Activated CD8-positive, alpha-beta memory T cell treated with anti-CD3 and anti-CD28 coated beads, Interleukin-2, amount 50 U/mL, for 48 hours (primary cell): ENCODE results near the gene EXOC2.
A peak's percentile ranks its signal among the peaks of the same experiment; 100 is the strongest.

Experiments
- DNase-seq: peaks from one replicate; pipeline ENCODE4 v3.0.0-alpha.2; 2020

EXOC2 gene

DNA sequence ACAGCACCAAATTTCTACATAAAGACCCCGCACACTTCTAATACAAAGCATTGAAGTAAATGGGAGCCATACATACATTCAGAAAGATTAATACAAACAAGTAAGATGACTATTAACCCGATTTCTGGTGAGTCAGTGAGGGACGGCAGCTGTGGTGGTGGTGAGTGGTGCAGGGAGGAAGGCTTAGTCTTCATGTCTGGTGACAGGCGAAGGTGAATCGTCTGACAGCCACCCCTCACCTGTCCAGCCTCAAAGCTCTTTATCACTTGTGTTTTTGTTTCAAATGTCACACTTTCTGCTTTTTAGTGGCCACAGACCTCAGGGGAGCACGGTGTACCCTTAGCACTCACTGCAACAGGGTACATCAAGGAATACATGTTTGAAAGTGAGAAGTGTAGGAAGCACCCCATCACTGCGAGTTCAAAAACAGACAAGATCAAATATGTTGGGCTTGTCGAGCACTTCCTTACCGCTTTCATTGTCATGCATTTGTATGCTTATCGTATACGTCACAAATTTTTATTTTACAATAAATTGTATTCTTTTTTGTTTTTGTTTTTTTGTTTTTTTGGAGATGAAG, 237.8 kb downstream of the EXOC2 start:
- DNase-seq, result peak; percentile 69

DNA sequence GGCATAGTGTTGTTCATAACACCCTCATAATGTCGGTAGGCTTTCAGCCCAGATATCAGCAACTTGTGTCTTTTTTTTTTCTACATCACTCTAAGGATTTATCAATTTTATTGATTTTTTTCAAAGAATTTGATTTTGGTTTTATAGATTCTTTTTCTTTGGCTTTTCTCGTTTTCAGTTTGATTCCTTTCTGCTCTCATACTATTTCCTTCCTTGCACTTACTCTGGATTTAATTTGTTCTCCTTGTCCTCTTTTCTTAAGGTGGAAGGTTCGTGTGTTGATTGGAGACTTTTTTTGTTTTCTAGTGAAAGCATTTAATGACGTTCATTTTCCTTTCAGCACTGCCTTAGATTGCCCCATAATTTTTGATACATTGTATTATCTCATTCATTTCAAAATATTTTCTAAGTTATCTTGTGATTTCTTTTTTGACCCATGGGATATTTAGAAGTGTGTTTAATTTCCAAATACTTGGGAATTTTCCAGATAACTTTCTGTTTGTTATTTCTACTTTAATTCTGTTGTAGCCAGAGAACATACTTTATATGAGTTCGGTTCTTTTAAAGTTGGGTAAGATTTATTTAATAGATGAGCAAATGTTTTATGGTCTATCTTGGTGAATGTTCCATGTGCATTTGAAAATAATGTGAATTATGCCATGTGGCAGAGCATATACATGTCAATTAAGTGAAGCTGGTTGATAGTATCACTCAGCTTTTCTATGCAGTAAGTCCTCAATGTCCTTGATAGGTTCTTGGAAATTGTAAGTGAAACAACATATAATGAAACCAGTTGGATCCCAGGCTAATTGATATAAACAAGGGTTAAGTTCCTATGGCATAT, 238.6 kb downstream of the EXOC2 start:
- DNase-seq, result no peak

DNA sequence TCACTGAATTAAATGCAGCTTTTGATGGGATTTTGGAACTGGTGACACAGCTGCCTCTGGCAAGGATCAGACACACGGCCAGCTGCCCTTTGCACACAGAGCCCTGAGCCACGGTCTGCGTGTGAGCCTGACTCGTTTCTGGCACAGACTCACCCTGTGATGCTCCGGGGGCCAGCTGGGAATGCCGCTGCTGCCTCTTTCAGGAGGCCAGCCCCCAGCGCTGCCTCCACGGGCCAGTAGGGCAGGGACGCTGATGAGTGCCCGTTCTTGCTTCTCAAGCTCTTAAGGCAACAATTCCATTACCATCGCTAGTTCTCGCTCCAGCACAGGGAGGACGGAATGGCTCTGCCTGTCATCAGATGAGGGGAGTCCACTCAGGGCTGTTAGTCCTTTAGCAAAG, 239.8 kb downstream of the EXOC2 start:
- DNase-seq, result no peak

DNA sequence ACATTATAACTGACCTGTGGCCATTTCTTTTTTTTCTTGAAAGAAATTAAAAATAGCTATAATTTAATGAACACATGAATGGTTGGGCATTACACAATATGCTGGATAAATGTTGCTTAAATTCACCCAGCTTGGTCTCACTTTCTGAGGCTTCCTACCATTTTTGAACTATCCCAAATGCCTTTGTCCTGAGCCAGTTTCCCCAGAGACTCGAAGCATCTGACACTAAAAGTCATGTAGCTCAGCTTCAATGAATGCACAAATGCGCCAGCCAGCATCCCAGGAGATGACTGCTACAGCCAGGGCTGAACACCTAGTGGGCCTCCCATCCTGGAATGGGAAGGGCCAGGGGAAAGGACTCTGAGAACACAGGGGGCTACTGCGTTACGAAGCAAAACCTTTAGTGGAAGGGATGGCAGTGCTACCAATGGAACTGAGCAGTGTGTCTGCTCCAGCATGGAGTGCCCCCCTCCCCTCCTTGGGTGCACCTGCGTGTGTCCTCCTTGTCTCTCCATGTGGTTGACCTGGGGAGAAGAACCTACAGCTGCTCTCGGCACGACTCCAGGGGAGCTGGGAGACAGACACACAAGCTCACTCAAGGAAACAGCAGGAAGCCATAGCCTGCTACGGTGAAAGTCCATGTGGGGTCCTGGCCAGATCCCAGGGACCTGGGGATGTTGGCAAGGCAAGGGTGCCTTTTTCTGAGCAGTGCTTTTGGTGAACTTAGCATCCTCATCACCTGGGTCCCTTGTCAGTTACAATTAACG, 240.5 kb downstream of the EXOC2 start:
- DNase-seq, result peak; percentile 43

DNA sequence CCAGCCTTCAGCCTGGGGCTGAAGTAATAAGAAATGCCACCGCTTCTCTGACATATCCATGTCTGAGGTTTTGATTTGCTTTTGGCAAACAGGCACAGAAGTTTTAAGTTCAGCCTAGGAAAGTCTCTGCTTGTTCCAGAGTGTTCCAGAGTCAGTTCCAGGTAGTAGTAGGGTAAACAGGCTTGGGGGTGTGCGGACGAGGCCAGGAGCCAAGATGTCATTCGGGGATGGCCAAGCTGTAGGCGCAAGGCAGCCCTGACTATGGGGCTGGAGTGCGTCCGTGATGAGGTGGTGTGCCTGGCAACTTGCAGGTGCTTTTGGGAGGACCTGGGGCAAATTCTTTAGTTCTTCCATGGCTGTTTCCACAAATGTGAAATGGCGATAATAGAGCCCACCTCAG, 241.1 kb downstream of the EXOC2 start:
- peak; percentile 42 for DNase-seq

DNA sequence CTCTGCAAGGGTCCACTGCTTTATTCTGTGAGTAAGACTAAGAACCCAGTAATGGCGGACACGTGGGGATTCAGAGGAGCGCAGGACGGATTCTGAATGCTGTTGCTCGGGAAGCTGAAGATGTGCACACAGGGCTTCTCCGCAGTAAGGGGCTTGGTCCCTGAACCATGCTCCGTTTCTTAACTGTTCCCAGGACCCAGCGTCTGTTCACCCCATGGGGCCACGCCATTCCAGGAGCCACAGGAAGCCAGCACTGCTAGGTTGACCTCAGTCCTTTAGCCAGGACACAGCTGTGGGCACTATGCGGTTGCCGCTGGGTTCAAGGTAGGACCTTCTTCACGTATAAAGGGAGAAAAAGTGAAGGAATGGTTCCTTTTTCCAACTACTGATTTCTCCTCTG, 241.6 kb downstream of the EXOC2 start:
- DNase-seq, result peak; percentile 46

DNA sequence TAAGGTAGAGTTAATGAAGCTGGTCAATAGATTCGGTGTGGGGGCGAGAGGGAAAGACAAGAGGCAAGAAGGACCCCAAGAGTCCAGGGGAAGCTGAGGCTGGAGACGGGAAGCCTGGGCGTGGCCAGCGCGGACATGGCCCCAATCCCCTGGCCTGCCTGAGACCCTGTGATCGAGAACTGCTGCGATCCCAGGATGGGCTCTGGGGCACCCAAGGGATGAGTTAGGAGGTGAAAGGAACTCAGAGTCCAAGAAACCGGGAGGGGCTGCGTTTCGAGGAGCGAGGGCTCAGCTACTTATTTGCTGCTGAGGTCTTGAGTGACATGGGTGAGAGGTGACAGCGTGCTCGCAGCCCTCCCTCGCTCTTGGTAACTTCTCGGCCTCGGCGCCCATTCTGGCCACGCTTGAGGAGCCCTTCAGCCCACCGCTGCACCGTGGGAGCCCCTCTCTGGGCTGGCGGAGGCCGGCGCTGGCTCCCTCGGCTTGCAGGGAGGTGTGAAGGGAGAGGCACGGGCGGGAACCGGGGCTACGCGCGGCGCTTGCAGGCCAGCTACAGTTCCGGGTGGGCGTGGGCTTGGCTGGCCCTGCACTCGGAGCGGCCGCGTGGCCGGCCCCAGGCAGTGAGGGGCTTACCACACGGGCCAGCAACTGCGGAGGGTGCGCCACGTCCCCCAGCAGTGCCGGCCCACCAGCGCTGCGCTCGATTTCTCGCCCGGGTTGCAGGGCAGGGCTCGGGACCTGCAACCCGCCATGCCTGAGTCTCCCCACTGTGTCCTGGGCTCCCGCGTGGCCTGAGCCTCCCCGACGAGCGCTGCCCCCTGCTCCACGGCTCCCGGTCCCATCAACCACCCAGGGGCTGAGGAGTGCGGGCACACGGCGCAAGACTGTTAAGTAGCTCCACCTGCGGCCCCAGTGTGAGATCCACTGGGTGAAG, 243.2 kb downstream of the EXOC2 start:
- DNase-seq, result peak; percentile 52

DNA sequence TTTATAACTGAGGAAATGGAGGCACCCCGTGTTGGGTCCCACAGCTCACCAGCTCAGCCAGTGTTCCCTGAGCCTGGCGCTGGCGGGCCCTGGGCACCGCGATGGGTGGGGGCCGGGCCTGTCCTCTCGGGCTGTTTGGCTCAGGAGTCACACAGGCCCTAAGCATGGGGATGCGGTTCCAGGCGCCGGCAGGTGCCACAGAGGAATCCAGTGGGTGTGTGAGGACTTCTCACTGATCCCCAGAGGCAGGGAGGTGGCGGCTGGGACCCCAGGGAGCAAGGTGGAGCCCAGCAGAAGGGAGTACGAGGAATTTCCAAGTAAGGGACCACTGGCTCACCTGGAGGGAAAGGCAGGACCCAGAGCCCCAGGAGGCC, 243.9 kb downstream of the EXOC2 start:
- DNase-seq, result no peak

DNA sequence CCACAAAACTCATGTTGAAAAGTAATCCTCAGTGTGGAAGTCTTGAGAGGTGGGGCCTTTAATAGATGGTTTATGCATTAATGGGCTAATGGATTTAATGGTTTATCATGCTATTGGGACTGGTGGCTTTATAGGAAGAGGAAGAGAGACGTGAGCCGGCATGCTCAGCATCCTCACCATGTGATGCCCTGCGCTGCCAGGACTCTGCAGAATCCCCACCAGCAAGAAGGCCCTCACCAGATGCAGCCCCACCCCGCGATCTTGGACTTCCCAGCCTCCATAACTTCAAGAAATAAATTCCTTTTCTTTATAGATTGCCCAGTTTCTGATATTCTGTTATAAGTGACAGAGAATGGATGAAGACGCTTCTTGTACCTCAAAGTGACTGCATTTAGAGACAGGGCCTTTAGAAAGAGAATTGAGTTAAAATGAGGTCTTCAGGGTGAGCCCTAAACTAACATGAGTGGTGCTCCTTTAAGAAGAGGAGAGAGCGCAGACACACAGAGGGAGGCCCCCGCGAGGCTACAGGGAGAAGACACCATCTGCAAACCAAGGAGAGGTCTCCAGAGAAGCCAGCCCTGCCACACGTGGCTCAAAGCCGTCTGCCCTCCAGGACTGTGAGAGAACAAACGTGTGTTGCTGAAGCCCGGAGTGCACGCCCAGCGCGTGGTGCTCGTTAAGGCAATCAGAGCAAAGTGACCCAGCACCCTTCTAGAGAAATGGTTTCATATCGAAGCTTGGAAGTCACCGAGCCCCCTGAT, 244.5 kb downstream of the EXOC2 start:
- DNase-seq, result peak; percentile 54

DNA sequence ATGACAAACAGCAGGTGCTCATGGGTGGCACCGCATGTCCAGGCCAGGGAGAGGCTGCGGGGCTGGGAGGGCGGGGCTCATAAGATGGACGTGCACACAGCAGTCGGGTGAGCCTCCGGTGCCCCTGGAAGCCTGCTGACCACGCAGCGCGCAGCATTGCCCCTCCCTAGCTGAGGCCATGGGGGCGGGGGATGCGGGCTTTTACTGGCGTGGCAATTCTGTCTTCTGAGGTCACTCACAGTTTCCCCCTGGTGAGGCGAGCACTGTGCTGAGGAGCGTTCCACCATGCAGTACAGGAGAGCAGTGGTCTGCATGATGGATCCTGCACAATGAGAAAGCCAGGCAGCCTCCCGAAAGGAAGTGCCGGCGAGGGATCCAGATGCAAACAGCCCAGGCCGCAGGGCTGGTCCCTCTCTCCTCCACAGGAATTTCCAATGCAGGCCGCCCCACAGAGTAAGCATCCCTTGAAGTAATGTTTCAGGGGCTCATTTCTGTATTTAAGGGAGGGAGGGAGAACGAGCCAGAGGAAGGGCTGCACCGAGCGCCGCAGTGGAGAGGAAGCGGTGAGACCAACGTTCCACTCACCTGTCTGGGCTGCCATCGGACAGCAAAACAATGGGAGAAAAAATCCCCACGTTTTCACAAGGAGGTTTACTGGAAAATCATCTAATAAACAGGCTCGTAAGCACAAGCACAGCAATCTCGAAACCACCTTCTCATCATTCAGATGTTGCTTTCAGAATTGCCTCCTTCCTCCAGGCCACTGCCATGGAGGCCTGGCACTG, 245.4 kb downstream of the EXOC2 start:
- peak; percentile 78 for DNase-seq

DNA sequence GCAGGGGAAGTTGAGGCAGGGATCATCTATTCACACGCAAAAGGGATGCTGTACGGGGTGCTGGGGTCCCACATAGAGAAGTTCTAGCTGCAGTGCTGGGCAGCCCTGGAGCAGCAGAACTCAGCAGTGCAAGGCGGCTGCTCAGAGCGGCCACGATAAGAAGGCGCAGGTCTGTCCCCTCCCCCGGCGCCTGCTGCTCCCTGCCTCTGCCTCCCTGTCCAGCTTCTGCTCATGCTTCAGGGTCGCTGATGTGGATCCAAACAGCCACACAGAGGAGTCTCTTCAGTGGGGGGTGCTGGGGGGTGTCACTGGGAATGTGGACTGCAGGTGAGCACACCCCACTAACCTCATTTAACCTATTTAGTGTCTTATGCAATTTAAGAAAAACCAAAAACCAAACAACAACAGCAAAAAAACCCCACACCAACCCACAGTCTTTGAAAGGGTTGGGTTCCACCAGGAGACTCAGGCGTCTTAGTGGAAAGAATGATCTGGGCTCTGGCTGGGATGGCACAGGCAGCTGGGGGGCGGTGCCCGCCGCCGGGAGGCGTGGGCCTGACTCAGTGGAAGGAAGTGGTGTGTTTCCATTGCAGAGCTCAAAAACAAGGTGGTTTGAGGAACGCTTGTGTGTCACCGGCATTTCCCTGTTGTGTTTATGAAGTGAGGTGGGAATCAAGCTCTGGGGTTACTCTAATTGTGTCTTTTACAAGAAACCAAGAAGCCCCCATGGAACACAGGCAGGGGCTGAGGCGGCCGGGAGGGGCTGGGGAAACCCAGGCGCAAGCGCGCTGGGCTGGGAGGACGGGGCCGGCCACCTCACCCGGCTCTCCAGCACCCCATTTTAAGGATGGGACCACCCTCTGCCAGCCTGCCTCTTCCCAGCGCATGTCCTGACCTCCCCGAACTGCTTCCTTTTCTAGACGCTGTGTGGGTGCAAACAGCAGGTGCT, 246.2 kb downstream of the EXOC2 start:
- DNase-seq, result peak; percentile 91

DNA sequence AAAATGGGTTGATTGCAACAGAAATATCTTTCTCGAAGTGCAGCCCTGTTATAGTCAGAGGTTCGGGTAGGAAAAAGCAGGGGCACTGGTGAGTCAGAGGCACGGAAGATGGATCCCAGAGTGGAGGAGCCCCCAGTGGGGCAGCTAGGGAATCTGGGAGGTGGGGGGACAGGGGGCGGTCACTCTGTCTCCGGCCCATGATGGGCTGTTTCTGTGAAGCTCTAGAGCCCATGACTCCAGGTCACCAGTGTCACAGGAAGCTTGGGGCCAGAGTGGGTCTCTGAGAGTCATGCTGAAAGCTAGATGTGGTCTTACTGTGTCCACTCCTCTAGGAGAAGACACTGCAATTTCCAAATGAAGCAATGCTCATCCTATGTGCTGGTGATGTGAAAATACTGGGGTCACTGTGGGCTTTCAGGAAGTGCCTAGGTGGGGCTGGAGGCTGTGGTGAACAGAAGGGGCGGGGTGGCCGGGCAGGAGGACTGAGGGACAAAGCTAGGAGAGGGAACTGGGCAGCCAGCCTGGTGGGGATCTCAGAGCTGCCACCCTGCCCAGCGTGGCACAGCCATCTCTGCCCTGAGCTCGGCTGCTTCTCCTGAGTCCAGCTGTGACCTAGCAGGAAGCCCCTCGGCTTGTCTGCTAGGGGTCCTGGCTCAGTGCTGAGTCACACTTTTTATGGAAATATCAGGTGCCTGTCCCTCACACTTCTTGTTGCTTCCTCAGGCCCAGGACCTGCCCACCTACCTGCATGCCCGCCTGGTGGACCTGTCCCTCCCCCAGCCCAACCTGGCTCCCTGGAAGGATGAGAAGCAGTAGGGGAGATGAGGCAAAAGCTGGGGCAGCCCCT, 247.1 kb downstream of the EXOC2 start:
- peak; percentile 65 for DNase-seq

DNA sequence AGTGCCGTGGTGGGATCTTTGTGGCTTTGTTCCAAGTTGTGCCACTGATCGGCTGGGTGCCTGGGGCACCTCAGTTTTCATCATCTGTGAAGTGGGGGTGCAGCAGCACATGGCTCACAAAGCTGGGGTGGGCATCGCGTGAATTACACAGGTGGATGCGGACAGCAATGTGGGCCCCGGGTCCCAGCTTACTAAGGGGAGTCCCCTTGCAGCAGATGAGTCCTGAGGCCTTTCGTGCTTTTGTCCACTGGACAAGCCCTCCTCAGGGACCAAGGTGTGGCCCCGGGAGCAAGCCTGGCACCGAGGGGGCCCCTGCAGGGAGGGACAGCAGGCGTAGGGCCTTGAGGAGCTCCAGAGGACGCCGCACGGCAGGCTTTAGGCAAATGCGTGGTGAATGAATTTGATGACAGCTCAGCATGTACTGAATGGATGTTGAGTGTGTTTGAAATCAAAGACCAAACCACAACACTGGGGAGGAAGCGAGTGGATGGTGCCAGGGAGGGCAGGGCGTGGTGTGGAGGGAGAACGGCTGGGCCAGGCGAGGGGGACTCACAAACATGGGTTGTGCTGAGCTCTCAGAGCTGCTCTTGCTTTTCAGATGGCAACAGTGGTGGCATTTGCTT, 248.2 kb downstream of the EXOC2 start:
- peak; percentile 71 for DNase-seq

DNA sequence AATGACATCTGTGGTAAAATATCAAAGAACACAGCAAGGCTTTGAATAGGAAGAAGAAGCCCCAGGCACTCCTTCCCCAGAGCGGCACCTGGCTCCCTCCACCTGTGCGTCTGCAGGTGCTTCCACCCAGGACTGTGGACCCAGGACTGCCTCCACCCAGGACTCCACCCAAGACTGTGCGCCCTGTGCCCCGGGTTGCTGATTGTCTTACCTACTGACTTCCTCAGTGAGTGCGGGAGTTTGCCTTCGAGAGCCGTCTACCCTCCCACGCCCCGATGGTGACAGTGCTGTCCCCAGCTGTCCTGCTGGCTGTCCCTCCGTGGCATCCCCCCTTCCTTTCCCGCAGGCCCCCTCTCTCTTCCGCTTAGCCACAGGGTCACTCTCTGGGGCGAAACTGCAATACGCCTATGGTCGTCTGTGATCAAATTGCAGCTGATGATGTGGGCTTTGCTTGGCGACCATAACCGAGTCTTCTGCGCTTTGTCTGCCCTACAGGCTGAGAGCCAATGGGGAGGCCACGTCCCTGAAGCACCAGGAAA, 249.2 kb downstream of the EXOC2 start:
- peak; percentile 51 for DNase-seq

DNA sequence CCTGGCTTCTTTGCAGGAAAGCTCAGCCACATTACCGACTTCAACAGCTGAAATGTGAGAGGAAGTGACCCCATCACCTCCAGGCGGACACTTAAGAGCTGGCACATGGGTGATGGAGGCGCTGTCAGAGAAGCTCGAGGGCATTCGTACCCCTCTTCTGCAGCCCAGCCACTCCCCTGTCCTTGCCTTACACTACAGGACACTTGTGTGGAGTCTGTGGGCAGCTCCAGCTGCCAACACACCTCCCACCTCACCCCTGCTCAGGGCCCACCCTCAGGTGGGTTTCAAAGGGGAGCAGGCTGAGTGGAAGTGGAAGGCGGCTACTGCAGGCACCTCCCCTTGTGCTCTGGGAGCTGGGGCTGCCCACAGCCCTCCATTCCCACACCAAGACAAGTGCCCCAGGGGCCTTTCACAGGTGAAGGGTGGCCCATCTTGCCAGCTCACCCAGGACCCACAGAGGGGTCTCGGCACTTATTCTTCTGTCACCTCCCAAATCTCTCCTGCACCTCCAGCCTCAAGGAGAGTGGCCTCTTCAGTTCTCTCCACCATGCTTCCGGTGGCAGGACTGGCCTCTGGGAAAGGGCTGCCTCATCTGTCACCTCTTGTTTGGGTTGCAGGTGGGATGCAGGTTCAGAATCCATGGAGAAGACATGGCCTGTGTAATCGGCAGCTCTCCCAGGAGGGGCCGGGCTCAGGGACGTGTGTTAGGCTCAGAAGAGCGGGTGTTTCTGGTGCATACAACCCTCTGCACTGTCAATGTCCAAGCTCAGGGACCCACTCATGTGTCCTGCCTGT, 251.6 kb downstream of the EXOC2 start:
- peak; percentile 53 for DNase-seq

DNA sequence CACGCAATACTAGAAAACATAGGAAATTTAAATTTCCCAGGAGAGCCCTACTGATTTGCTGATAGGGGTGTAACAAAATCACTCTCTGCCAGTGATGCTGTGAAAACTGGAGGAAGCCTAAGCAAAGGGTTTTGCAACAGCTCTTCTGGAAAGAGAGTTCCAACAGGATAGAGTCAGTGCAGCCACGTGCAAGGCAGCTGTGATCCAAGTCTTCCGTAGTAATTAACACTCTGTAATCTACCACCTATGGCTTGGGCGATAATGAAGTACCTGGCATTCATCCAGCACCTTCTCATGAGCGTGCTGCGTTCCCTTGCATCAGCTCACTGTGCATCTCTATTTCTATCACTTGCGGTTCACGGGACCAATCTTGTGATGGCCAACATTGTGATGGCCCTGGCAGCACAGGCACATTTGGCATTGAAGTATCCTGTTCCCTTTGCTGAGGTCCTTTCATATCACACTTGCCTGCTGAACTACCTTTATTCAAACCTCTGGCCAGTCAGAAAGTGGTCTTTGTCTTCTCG, 253.2 kb downstream of the EXOC2 start:
- DNase-seq, result no peak

DNA sequence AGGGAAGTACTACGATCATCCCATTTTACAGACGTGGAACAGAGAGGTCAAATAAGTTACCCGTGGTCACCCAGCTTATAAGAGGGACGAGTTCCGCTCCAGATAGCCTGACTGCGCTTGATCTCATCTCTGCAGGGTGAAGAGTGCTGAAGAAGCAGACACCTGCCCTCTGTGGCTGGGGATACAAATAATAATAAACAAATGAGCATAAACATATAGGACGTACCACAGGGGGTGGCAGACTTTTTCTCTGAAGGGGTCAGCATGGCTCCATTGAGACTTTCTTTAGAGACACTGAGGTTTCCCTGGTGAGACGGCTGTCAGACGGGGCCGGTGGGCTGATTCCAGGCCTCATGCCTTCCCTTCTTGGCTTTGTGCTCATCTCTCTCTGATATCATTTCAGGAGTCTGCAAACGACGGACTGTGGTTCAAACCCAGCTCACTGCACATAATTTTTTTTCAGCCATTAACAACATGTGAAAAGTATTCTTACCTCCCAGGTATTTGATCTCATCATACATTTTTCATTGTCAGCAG, 254.2 kb downstream of the EXOC2 start:
- DNase-seq, result no peak
